Measurements from ENCODE around the gene SMLR1. TPM values are rescaled to one million over a fixed set of nuclear protein-coding genes. Genes with fewer than 3 reads are reported as not detected.

The SMLR1 gene
- total RNA-seq, 2 experiments from 2014 or later = not detected

GRCh38 chr6:130837067-130837466, 9.9 kb downstream of the SMLR1 start:
- no peaks in the 10 kb centered on the region for H3K36me3 ChIP-seq (ENCODE audit: insufficient read depth, low read length)
- no peak overlapping the region for H3K4me3 ChIP-seq (ENCODE audit: low read depth, low read length, poor library complexity, severe bottlenecking)
- no peaks in the 10 kb centered on the region for H4K20me1 ChIP-seq (ENCODE audit: insufficient read depth, low read length)
- BruUV-seq (replicated peaks) = no TSS peak
- TF ChIP-seq, protein P1, sequence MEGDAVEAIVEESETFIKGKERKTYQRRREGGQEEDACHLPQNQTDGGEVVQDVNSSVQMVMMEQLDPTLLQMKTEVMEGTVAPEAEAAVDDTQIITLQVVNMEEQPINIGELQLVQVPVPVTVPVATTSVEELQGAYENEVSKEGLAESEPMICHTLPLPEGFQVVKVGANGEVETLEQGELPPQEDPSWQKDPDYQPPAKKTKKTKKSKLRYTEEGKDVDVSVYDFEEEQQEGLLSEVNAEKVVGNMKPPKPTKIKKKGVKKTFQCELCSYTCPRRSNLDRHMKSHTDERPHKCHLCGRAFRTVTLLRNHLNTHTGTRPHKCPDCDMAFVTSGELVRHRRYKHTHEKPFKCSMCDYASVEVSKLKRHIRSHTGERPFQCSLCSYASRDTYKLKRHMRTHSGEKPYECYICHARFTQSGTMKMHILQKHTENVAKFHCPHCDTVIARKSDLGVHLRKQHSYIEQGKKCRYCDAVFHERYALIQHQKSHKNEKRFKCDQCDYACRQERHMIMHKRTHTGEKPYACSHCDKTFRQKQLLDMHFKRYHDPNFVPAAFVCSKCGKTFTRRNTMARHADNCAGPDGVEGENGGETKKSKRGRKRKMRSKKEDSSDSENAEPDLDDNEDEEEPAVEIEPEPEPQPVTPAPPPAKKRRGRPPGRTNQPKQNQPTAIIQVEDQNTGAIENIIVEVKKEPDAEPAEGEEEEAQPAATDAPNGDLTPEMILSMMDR (conservative IDR thresholded peaks at IDR 0.05; ENCODE audit: low read length) = no peak
- TF ChIP-seq EZH2phosphoT487 (IDR thresholded peaks at IDR 0.05; ENCODE audit: borderline replicate concordance, low read depth, low read length) = no peak
- ChIA-PET POLR2A (interaction anchor here (0.6 kb wide), 1 partner anchor 319 kb away, joined by 3 read pairs; no protein-coding TSS in a partner anchor), CTCF (ENCODE audit: unreplicated experiment) (no interaction called here)
- H3K4me2 ChIP-seq (ENCODE audit: low read length) = no peak overlapping the region
- no peak overlapping the region for H3K27ac ChIP-seq (ENCODE audit: low read depth, low read length, poor library complexity, severe bottlenecking)
- H3K9me3 ChIP-seq (ENCODE audit: low read length) = no peaks in the 10 kb centered on the region
- no peaks in the 10 kb centered on the region for H3K4me1 ChIP-seq (ENCODE audit: insufficient read depth, low read length, poor library complexity, severe bottlenecking)
- no peak overlapping the region for H2AFZ ChIP-seq (ENCODE audit: low read length)
- no peaks in the 10 kb centered on the region for H3K9me2 ChIP-seq (ENCODE audit: insufficient read depth, low read length)
- no peaks in the 10 kb centered on the region for H3K79me2 ChIP-seq (ENCODE audit: insufficient read depth, low read depth, low read length)
- DNase-seq (ENCODE audit: low spot score) = no peak
- intact Hi-C loops (cut with micrococcal nuclease; ENCODE audit: unreplicated experiment) = no loop called here

- Histone ChIP-seq H3K36me3 (ENCODE audit: insufficient read depth, low read length) (no peaks in the 10 kb centered on the region), H3K9me2 (ENCODE audit: insufficient read depth, low read length) (no peaks in the 10 kb centered on the region), H3K4me1 (ENCODE audit: insufficient read depth, low read length, poor library complexity, severe bottlenecking) (no peaks in the 10 kb centered on the region), H3K27ac (ENCODE audit: low read depth, low read length, poor library complexity, severe bottlenecking) (no peak overlapping the region), H3K4me3 (ENCODE audit: low read depth, low read length, poor library complexity, severe bottlenecking) (no peak overlapping the region), H2AFZ (ENCODE audit: low read length) (no peak overlapping the region), H3K79me2 (ENCODE audit: insufficient read depth, low read depth, low read length) (no peaks in the 10 kb centered on the region), H3K4me2 (ENCODE audit: low read length) (no peak overlapping the region), H3K9me3 (ENCODE audit: low read length) (no peaks in the 10 kb centered on the region), H4K20me1 (ENCODE audit: insufficient read depth, low read length) (no peaks in the 10 kb centered on the region)
- no peak for TF ChIP-seq EZH2phosphoT487 (IDR thresholded peaks at IDR 0.05; ENCODE audit: borderline replicate concordance, low read depth, low read length)
- TF ChIP-seq, protein P1 (conservative IDR thresholded peaks at IDR 0.05; ENCODE audit: low read length) = no peak
- POLR2A ChIA-PET = no interaction called here
- CTCF ChIA-PET (ENCODE audit: unreplicated experiment) = no interaction called here
- intact Hi-C loops (cut with micrococcal nuclease; ENCODE audit: unreplicated experiment) = no loop called here
- no TSS peak for BruUV-seq (replicated peaks)
- DNase-seq (ENCODE audit: low spot score) = no peak
Measured at GRCh38 chr6:130838250-130838860, 11.1 kb downstream of the SMLR1 start.

- H3K36me3 ChIP-seq (ENCODE audit: insufficient read depth, low read length) = no peaks in the 10 kb centered on the region
- no peak for DNase-seq (ENCODE audit: low spot score)
- H3K4me3 ChIP-seq (ENCODE audit: low read depth, low read length, poor library complexity, severe bottlenecking) = no peak overlapping the region
- ChIA-PET POLR2A (no interaction called here), CTCF (ENCODE audit: unreplicated experiment) (no interaction called here)
- no peaks in the 10 kb centered on the region for H3K79me2 ChIP-seq (ENCODE audit: insufficient read depth, low read depth, low read length)
- H3K4me2 ChIP-seq (ENCODE audit: low read length) = no peak overlapping the region
- TF ChIP-seq EZH2phosphoT487 (IDR thresholded peaks at IDR 0.05; ENCODE audit: borderline replicate concordance, low read depth, low read length) = no peak
- TF ChIP-seq, protein P1 (conservative IDR thresholded peaks at IDR 0.05; ENCODE audit: low read length) = no peak
- no peaks in the 10 kb centered on the region for H3K4me1 ChIP-seq (ENCODE audit: insufficient read depth, low read length, poor library complexity, severe bottlenecking)
- BruUV-seq (replicated peaks) = no TSS peak
- no peak overlapping the region for H2AFZ ChIP-seq (ENCODE audit: low read length)
- no peak overlapping the region for H3K27ac ChIP-seq (ENCODE audit: low read depth, low read length, poor library complexity, severe bottlenecking)
- no peaks in the 10 kb centered on the region for H3K9me2 ChIP-seq (ENCODE audit: insufficient read depth, low read length)
- H4K20me1 ChIP-seq (ENCODE audit: insufficient read depth, low read length) = no peaks in the 10 kb centered on the region
- H3K9me3 ChIP-seq (ENCODE audit: low read length) = no peaks in the 10 kb centered on the region
- intact Hi-C loops (cut with micrococcal nuclease; ENCODE audit: unreplicated experiment) = no loop called here
Measured at GRCh38 chr6:130838951-130839350, 11.7 kb downstream of the SMLR1 start.

Measured in OCI-LY7 (cell line).